Measurements from ENCODE around the gene ZNF609. TPM values are rescaled to one million over a fixed set of nuclear protein-coding genes. Genes with fewer than 3 reads are reported as not detected.
A peak's percentile ranks its signal among the peaks of the same experiment; 100 is the strongest.

ZNF609 gene
- polyA plus RNA-seq, 3 donors = 1.3 to 13.2 (median 1.7) TPM

DNA sequence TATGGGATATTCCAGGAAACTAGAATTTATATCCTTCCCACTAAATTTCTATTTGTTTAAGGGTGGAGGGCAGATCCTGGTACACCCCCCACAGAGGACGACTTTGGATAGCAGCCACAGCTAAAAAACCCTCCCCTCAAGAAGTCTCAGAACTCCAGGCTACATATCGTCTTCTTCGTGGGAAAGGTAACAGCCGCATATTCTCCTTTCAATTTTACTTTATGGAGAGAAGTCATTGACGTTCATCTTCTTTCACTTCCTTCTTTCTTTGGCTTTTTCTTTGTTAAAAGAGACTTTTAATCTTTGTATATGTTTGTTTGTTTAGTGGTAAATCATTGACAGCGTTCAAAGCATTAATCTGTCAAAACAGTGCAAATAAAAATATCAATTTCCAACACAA, 36.4 kb upstream of the ZNF609 start:
- Histone ChIP-seq H3K36me3 (replicated peaks in 1 of 2; ENCODE audit: control insufficient read depth in 1 of 2, insufficient read depth in 2 of 2, low read length in 2 of 2) (peaks cover 68 to 98% of the 10 kb centered on the region in 2 donors), H4K20me1 (ENCODE audit: insufficient read depth, low read length) (no peaks in the 10 kb centered on the region), H3K4me3 (replicated peaks in 1 of 3; ENCODE audit: low read depth in 2 of 3, low read length in 3 of 3) (no peak overlapping the region), H3K9me3 (replicated peaks in 1 of 2; ENCODE audit: control insufficient read depth in 1 of 2, insufficient read depth in 1 of 2, low read length in 2 of 2) (no peaks in the 10 kb centered on the region), H3K4me2 (replicated peaks; ENCODE audit: extremely low read depth, low read length, poor library complexity, severe bottlenecking) (no peak overlapping the region), H3K79me2 (ENCODE audit: insufficient read depth, low read length) (no peaks in the 10 kb centered on the region), H3K9ac (ENCODE audit: insufficient read depth, low read length, poor library complexity, severe bottlenecking) (no peak overlapping the region), H3K4me1 (ENCODE audit: control insufficient read depth in 1 of 2, insufficient read depth in 2 of 2, low read length in 2 of 2) (peaks cover 2 to 6% of the 10 kb centered on the region in 2 donors), H3K27me3 (ENCODE audit: control insufficient read depth in 2 of 2, insufficient read depth in 2 of 2, low read length in 2 of 2) (no peaks in the 10 kb centered on the region), H3K27ac (ENCODE audit: low read depth in 1 of 2, low read length in 2 of 2) (peak overlapping the region in 1 of 2 donors; percentile 16), H2AFZ (ENCODE audit: insufficient read depth, low read depth, low read length, poor library complexity, severe bottlenecking) (no peak overlapping the region)
- TF ChIP-seq, protein P1, sequence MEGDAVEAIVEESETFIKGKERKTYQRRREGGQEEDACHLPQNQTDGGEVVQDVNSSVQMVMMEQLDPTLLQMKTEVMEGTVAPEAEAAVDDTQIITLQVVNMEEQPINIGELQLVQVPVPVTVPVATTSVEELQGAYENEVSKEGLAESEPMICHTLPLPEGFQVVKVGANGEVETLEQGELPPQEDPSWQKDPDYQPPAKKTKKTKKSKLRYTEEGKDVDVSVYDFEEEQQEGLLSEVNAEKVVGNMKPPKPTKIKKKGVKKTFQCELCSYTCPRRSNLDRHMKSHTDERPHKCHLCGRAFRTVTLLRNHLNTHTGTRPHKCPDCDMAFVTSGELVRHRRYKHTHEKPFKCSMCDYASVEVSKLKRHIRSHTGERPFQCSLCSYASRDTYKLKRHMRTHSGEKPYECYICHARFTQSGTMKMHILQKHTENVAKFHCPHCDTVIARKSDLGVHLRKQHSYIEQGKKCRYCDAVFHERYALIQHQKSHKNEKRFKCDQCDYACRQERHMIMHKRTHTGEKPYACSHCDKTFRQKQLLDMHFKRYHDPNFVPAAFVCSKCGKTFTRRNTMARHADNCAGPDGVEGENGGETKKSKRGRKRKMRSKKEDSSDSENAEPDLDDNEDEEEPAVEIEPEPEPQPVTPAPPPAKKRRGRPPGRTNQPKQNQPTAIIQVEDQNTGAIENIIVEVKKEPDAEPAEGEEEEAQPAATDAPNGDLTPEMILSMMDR (IDR thresholded peaks at IDR 0.05) = no peak
- Mint-ChIP-seq H3K27ac (peak overlapping the region in 4 of 7 donors; percentile 45 to 81 (median 61)), H3K4me3 (no peak overlapping the region), H3K27me3 (ENCODE audit: low read depth in 3 of 3) (peaks cover 0 to 3% (median 0%) of the 10 kb centered on the region in 3 donors), H3K4me1 (peaks cover 11% of the 10 kb centered on the region), H3K36me3 (peaks cover 65 to 94% of the 10 kb centered on the region in 2 donors), H3K9me3 (no peaks in the 10 kb centered on the region)
- DNase-seq = no peak
- WGBS (ENCODE audit: insufficient coverage) = no CpG with 5 or more reads among the region's 6 CpGs
- intact Hi-C loops (cut with micrococcal nuclease) = no loop called here

DNA sequence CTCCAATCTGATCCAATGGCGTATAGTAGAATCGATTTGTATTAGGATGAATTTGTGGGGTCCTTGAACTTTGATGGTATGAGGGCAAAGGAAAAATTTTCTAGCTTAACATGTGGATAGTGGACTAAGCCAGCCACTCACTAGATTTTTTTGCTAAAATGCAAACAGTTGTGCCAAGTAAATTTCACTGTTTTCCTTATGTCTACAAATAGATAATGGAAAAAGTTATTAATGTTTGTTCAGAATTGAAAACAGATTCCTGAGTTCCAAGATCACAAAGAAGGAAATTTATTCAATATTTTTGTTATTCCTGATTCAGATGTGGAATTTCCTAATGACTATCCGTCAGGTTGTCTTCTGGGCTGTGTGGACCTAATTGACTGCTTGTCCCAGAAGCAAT, 35.2 kb upstream of the ZNF609 start:
- Histone ChIP-seq H3K4me1 (ENCODE audit: control insufficient read depth in 1 of 2, insufficient read depth in 2 of 2, low read length in 2 of 2) (peaks cover 11 to 16% of the 10 kb centered on the region in 2 donors), H3K4me2 (replicated peaks; ENCODE audit: extremely low read depth, low read length, poor library complexity, severe bottlenecking) (no peak overlapping the region), H3K27ac (ENCODE audit: low read depth in 1 of 2, low read length in 2 of 2) (no peak overlapping the region), H3K36me3 (replicated peaks in 1 of 2; ENCODE audit: control insufficient read depth in 1 of 2, insufficient read depth in 2 of 2, low read length in 2 of 2) (peaks cover 60 to 89% of the 10 kb centered on the region in 2 donors), H4K20me1 (ENCODE audit: insufficient read depth, low read length) (no peaks in the 10 kb centered on the region), H3K79me2 (ENCODE audit: insufficient read depth, low read length) (no peaks in the 10 kb centered on the region), H3K9me3 (replicated peaks in 1 of 2; ENCODE audit: control insufficient read depth in 1 of 2, insufficient read depth in 1 of 2, low read length in 2 of 2) (no peaks in the 10 kb centered on the region), H3K9ac (ENCODE audit: insufficient read depth, low read length, poor library complexity, severe bottlenecking) (no peak overlapping the region), H2AFZ (ENCODE audit: insufficient read depth, low read depth, low read length, poor library complexity, severe bottlenecking) (no peak overlapping the region), H3K27me3 (ENCODE audit: control insufficient read depth in 2 of 2, insufficient read depth in 2 of 2, low read length in 2 of 2) (no peaks in the 10 kb centered on the region), H3K4me3 (replicated peaks in 1 of 3; ENCODE audit: low read depth in 2 of 3, low read length in 3 of 3) (no peak overlapping the region)
- H3K27me3 Mint-ChIP-seq (ENCODE audit: low read depth in 3 of 3) = peaks cover 0 to 3% (median 0%) of the 10 kb centered on the region in 3 donors
- TF ChIP-seq, protein P1 (IDR thresholded peaks at IDR 0.05) = no peak
- 88% methylated on average over 1 of the region's 3 CpGs for WGBS (ENCODE audit: insufficient coverage)
- H3K4me1 Mint-ChIP-seq = peaks cover 20% of the 10 kb centered on the region
- no peak for DNase-seq
- H3K36me3 Mint-ChIP-seq = peaks cover 62 to 86% of the 10 kb centered on the region in 2 donors
- H3K27ac Mint-ChIP-seq = no peak overlapping the region
- H3K9me3 Mint-ChIP-seq = no peaks in the 10 kb centered on the region
- H3K4me3 Mint-ChIP-seq = no peak overlapping the region
- intact Hi-C loops (cut with micrococcal nuclease) = no loop called here

Measured in CD14-positive monocyte (primary cell).